ENCODE measurements around the gene C1QTNF9.
"Not testable (repeated sequence)": the region's sequence is repeated elsewhere in the genome, so short reads cannot be mapped to it uniquely, and the experiment has no call there.

Gene C1QTNF9

DNA sequence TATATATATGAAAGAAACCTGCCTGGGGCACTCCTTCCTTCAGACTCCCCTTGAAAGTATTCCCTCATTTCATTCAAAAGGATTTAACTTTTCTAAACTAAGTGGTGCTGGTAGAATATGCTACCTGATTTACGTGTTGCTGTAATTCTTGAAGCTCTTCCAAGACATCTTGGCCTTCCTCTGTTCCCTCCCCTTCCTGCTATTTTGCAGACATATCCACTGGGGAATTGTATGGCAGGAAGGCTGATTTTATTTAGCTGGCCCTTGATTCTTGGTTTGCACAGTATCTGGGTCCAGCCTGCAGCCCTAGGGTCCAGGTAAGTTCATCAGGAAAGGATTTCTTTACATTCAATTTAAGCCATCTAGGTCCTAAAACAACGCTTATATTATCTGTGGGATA lies at the start of gene C1QTNF9:
Gene C1QTNF9 (plus strand): TSS at position 281 of the 400 bp plus-strand sequence. CDS start 6,424 bp downstream, outside the sequence.
- not testable (repeated sequence) for DNase-seq (ENCODE audit: low read depth, low spot score)

GRCh38 chr13:24261566-24261965 lies 47.8 kb upstream of the C1QTNF9 start:
- no peak for DNase-seq (ENCODE audit: low read depth, low spot score)

DNA sequence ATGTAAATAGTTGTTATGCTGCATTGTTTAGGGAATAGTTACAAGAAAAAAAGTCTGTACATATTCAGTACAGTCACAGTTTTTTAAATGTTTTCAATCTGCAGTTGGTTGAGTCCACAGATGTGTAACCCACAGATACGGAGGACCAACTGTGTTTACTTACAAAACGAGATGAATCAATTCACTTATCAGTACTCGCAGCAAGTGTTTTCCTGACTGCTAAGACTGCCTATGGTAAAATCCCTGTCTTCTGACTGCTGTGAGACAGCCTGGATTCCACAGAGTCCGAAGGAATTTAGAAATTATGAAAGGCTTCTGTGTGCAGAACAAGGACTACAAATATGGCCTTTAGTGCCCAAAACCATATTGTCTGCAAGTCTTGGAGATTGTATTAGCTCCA lies 45.7 kb upstream of the C1QTNF9 start:
- peak; percentile 38 for DNase-seq (ENCODE audit: low read depth, low spot score)

GRCh38 chr13:24264976-24265375 lies 44.4 kb upstream of the C1QTNF9 start:
- no peak for DNase-seq (ENCODE audit: low read depth, low spot score)

DNA sequence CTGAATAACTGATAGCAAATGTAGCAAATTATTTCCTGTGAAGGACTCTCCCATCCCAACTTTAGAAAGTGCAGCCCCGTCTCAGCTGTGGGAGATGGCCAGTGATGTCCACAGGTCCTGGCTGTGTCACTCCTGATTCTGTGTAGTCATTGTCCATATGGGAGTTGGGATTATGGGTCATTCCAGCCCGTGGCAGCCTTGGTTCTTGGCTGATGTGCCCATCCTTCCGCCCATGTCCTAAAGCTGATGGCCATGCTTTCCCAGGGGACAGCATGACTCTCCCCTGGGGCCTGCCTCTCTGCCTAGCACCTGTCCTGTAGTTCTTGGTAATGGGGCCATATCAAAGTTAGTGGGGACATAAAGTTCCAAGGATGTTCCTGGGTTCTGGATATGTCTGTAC lies 43.9 kb upstream of the C1QTNF9 start:
- DNase-seq (ENCODE audit: low read depth, low spot score), result no peak

- DNase-seq (ENCODE audit: low read depth, low spot score), result no peak
Measured at GRCh38 chr13:24267274-24267673, 42.1 kb upstream of the C1QTNF9 start.

DNA sequence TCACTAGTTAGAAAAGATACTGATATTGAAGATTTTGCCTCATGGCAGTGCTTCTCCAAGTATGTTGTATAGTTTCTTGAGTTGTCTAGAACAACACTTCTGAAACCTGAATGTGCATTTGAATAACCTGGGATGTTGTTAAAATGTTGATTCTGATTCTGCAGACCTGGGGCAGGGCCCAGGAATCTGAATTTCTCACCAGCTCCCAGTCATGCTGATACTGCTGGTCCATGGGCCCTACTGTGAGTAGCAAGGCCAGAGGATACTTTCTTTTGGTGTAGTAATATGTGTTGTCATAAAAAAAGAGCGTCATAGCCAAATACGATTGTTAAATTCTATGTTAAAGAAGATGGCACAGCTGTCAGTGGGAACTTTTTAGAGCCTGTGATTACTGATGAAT lies 41.6 kb upstream of the C1QTNF9 start:
- no peak for DNase-seq (ENCODE audit: low read depth, low spot score)

DNA sequence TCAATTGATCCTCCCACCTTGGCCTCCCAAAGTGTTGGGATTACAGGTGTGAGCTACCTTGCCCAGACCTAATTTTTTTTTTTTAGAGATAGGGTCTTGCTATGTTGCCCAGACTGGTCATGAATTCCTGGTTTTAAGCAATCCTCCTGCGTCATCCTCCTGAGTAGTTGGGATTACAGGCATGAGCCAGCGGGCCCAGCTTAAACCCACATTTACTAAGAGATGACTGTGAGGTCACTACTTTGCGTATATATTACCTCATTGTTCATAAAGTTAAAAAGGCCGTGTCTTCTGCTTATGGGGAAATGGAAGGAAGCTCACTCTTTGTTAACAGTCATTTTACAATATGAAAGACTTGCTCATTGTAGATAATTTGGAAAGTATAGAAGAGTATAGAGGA lies 39.6 kb upstream of the C1QTNF9 start:
- DNase-seq (ENCODE audit: low read depth, low spot score), result no peak

- DNase-seq (ENCODE audit: low read depth, low spot score), result peak; percentile 73
Measured at GRCh38 chr13:24270639-24271141, 38.7 kb upstream of the C1QTNF9 start.

- no peak for DNase-seq (ENCODE audit: low read depth, low spot score)
Measured at GRCh38 chr13:24271231-24271600, 38.2 kb upstream of the C1QTNF9 start.

- DNase-seq (ENCODE audit: low read depth, low spot score), result peak; percentile 86
Measured at GRCh38 chr13:24271601-24272451, 37.6 kb upstream of the C1QTNF9 start.

GRCh38 chr13:24272452-24273161 lies 36.8 kb upstream of the C1QTNF9 start:
- peak; percentile 19 for DNase-seq (ENCODE audit: low read depth, low spot score)

GRCh38 chr13:24273926-24274325 lies 35.5 kb upstream of the C1QTNF9 start:
- DNase-seq (ENCODE audit: low read depth, low spot score), result no peak

- no peak for DNase-seq (ENCODE audit: low read depth, low spot score)
Measured at GRCh38 chr13:24274452-24275021, 34.8 kb upstream of the C1QTNF9 start.

DNA sequence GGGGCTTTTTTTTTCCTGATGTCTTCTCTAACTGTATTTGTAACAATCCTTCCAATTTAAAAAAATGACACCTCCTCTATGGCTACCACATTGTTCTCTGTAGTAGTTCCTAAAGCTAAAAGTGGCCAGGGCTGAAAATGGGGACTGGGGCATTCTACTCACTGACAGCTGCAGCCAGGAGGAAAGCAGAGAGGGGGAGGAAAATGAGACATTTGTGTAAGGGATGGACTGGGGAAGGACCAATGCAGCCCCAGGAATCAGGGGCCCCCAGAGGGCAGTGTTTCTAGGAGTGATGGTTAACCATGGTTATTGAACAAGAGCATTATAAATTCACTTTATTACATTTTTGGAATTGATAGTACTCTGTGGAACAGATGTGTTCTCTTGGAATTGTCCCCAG lies 34.3 kb upstream of the C1QTNF9 start:
- no peak for DNase-seq (ENCODE audit: low read depth, low spot score)

- no peak for DNase-seq (ENCODE audit: low read depth, low spot score)
Measured at GRCh38 chr13:24276306-24276705, 33.1 kb upstream of the C1QTNF9 start.

GRCh38 chr13:24276861-24277260 lies 32.5 kb upstream of the C1QTNF9 start:
- no peak for DNase-seq (ENCODE audit: low read depth, low spot score)

GRCh38 chr13:24277761-24278160 lies 31.6 kb upstream of the C1QTNF9 start:
- DNase-seq (ENCODE audit: low read depth, low spot score), result no peak

GRCh38 chr13:24279327-24280110 lies 29.9 kb upstream of the C1QTNF9 start:
- no peak for DNase-seq (ENCODE audit: low read depth, low spot score)

- DNase-seq (ENCODE audit: low read depth, low spot score), result no peak
Measured at GRCh38 chr13:24280720-24281119, 28.7 kb upstream of the C1QTNF9 start.

DNA sequence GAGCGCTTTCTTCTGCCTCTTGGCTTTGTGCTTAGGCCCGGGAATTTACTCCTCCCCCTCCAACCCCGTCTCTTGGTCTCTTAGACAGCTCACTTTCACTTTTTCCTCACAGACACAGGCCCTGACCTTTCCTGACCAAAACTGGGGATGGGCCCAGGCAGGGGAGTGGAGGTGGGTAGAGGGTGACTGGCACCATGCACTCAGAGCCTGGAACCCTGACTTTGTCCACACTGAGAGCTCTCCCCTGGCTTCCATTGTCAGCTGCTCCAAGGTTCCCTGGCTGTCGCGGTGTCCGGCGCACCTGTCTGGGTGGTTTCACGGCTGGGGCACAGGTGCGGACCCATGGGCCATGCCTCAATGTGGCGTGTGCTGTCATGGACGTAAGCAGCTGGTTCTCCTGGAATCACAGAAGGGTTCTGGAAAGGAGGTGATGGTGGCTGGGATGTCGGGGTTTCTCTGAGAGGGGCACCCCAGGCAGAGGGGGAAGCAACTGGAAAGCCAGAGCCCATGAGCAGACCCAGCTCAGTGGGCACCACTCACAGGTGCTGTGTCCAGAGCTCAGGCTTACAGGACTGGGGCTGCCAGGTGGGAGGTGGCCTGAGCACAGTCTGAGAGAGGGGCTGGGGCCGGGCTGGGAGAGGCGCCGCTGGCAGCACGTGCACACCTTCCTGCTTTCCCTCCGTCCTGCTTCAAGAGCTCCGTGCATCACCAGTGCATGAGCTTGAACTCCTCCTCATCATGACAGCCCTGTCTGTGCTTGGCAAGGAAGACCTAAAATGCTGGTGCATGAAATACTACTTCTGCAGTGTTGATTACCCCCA lies 28.0 kb upstream of the C1QTNF9 start:
- no peak for DNase-seq (ENCODE audit: low read depth, low spot score)
